GM23248 (cell line): ENCODE results near the gene ZMIZ2. TPM values are rescaled to one million over a fixed set of nuclear protein-coding genes. Genes with fewer than 3 reads are reported as not detected.

Experiments
- DNase-seq: peaks from one replicate; pipeline ENCODE4 v3.0.0-alpha.2; 2015
- H2AFZ ChIP-seq: fragments of 200-600 bp; sonication (generic); 2 replicates; pipeline ENCODE4 v1.6.1; 2016; ENCODE audit warnings: antibody characterized with exemption
- H3F3A ChIP-seq: fragments of 200-600 bp; sonication (generic); 2 replicates; pipeline ENCODE4 v1.6.1; 2016; ENCODE audit warnings: mild to moderate bottlenecking, antibody characterized with exemption, mixed run types; ENCODE audit not compliant: insufficient read depth
- H3K27ac ChIP-seq: fragments of 200-600 bp; sonication (generic); 2 replicates; pipeline ENCODE4 v1.5.1; 2016; ENCODE audit warnings: mild to moderate bottlenecking
- H3K27me3 ChIP-seq: fragments of 200-600 bp; sonication (generic); replicated peaks from 2 replicates; pipeline ENCODE4 v1.6.1; 2016; ENCODE audit warnings: mild to moderate bottlenecking; ENCODE audit not compliant: insufficient read depth
- H3K36me3 ChIP-seq: fragments of 200-600 bp; sonication (generic); 2 replicates; pipeline ENCODE4 v1.6.1; 2016; ENCODE audit warnings: low read depth, mild to moderate bottlenecking
- H3K4me1 ChIP-seq: fragments of 200-600 bp; sonication (generic); 2 replicates; pipeline ENCODE4 v1.6.1; 2016; ENCODE audit warnings: mild to moderate bottlenecking; ENCODE audit not compliant: insufficient read depth
- H3K4me2 ChIP-seq: fragments of 200-600 bp; sonication (generic); one replicate; pipeline ENCODE4 v1.6.1; 2016; ENCODE audit warnings: mild to moderate bottlenecking; ENCODE audit not compliant: unreplicated experiment
- H3K4me3 ChIP-seq: fragments of 200-600 bp; sonication (generic); 2 replicates; pipeline ENCODE4 v1.5.1; 2016; ENCODE audit warnings: mild to moderate bottlenecking
- H3K79me2 ChIP-seq: fragments of 200-600 bp; sonication (generic); 2 replicates; pipeline ENCODE4 v1.6.1; 2016; ENCODE audit warnings: mild to moderate bottlenecking; ENCODE audit not compliant: insufficient read depth
- H3K9ac ChIP-seq: fragments of 200-600 bp; sonication (generic); 2 replicates; pipeline ENCODE4 v1.6.1; 2016; ENCODE audit warnings: mild to moderate bottlenecking
- H3K9me2 ChIP-seq: fragments of 200-600 bp; sonication (generic); 2 replicates; pipeline ENCODE4 v1.6.1; 2016; ENCODE audit warnings: mixed run types, mild to moderate bottlenecking, moderate library complexity; ENCODE audit not compliant: insufficient read depth
- H3K9me3 ChIP-seq: fragments of 200-600 bp; sonication (generic); one replicate; pipeline ENCODE4 v1.6.1; 2017; ENCODE audit warnings: low read depth
- H4K20me1 ChIP-seq: fragments of 200-600 bp; sonication (generic); 2 replicates; pipeline ENCODE4 v1.6.0; 2016; ENCODE audit not compliant: insufficient read depth
- EZH2 ChIP-seq: fragments of 200-600 bp; sonication (generic); IDR thresholded peaks from 2 replicates; pipeline ENCODE4 v1.6.1; 2018; ENCODE audit warnings: antibody characterized with exemption, mild to moderate bottlenecking; ENCODE audit not compliant: insufficient read depth, poor library complexity, severe bottlenecking
- EZH2phosphoT487 ChIP-seq: fragments of 200-600 bp; sonication (generic); IDR thresholded peaks from 2 replicates; pipeline ENCODE4 v1.6.1; 2018; ENCODE audit warnings: antibody characterized with exemption, moderate library complexity, mild to moderate bottlenecking, low read depth; ENCODE audit not compliant: insufficient read depth
- WGBS, 2 experiments: methylation state at CpG; one replicate each; pipeline ENCODE4 v1.1.6; 2015 to 2017; ENCODE audit warnings: low lambda C conversion rate in 2 of 2, low coverage in 1 of 2; ENCODE audit errors: missing lambda C conversion rate in 2 of 2; 5-methylcytosine and 5-hydroxymethylcytosine counted together
- in situ Hi-C: fragments of 300-500 bp; cut with MboI; formaldehyde crosslinking; loops from 2 replicates; pipeline ENCODE4 v1.15.0; 2020
- polyA plus RNA-seq: library from polyadenylated mRNA; unstranded; fragments of >200 nt; fragmentation: Nextera tagmentation; extraction: Ambion mirVana; gene quantifications from 2 replicates; pipeline ENCODE4 v1.2.1, GENCODE V29; 2016
- total RNA-seq: library from RNA; depleted of rRNA; stranded (reverse); fragments of >200 nt; shearing (Covaris generic); gene quantifications from 2 replicates; pipeline ENCODE4 v1.2.3, GENCODE V29; 2014

Gene ZMIZ2
- total and polyA plus RNA-seq, 2 experiments from 2014 or later = 7.8 to 9.7 TPM

DNA sequence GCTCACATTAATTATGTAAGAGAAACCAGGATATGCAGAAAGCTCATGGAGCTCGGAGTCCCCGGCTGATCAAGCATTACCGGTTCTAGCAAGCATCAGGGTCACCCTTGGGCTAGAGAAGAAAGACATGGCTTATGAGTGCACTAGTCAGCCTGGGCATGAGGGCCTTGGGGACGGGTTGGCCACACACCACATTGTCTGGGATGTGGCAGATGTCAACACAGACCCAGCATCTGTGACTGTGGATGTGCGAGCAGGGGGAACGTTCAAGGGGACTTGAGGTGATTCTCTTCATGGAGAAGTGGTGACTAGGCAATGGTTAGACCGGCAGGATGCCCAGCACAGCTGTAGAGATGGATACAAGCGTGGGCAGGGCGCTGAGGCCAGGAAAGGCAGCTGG lies 13.7 kb downstream of the ZMIZ2 start:
- H3K36me3 ChIP-seq = peaks cover 23% of the 10 kb centered on the region; the same call in 1 of the 2 replicates
- H3K27ac ChIP-seq = no peak overlapping the region
- H3K79me2 ChIP-seq = no peaks in the 10 kb centered on the region
- no peaks in the 10 kb centered on the region for H3F3A ChIP-seq
- H4K20me1 ChIP-seq = no peaks in the 10 kb centered on the region
- no peaks in the 10 kb centered on the region for H3K9me3 ChIP-seq
- H3K27me3 ChIP-seq = no peaks in the 10 kb centered on the region
- no peak overlapping the region for H3K9ac ChIP-seq
- H3K9me2 ChIP-seq = no peaks in the 10 kb centered on the region
- no peak for DNase-seq
- no peak overlapping the region for H3K4me2 ChIP-seq
- no peaks in the 10 kb centered on the region for H3K4me1 ChIP-seq
- H3K4me3 ChIP-seq = no peak overlapping the region
- in situ Hi-C loops = no loop called here
- 69 to 75% methylated on average over 8 to 9 of the region's 9 CpGs for WGBS, 2 experiments
- no peak overlapping the region for H2AFZ ChIP-seq
- TF ChIP-seq EZH2 = no peak
- TF ChIP-seq EZH2phosphoT487 = no peak

GRCh38 chr7:44762726-44763522 lies 14.3 kb downstream of the ZMIZ2 start:
- no peak overlapping the region for H3K9ac ChIP-seq
- H3K4me1 ChIP-seq = peaks cover 5% of the 10 kb centered on the region
- no peak for DNase-seq
- no peak overlapping the region for H3K4me2 ChIP-seq
- no peaks in the 10 kb centered on the region for H3F3A ChIP-seq
- H3K79me2 ChIP-seq = no peaks in the 10 kb centered on the region
- no peaks in the 10 kb centered on the region for H3K27me3 ChIP-seq
- TF ChIP-seq EZH2phosphoT487 (no peak), EZH2 (no peak)
- H4K20me1 ChIP-seq = no peaks in the 10 kb centered on the region
- H3K4me3 ChIP-seq = no peak overlapping the region
- in situ Hi-C loops = no loop called here
- H3K36me3 ChIP-seq = peaks cover 23% of the 10 kb centered on the region; the same call in 1 of the 2 replicates
- no peak overlapping the region for H3K27ac ChIP-seq
- WGBS, 2 experiments = 91 to 92% methylated on average over 20 of the region's 20 CpGs
- no peaks in the 10 kb centered on the region for H3K9me3 ChIP-seq
- no peaks in the 10 kb centered on the region for H3K9me2 ChIP-seq
- no peak overlapping the region for H2AFZ ChIP-seq

DNA sequence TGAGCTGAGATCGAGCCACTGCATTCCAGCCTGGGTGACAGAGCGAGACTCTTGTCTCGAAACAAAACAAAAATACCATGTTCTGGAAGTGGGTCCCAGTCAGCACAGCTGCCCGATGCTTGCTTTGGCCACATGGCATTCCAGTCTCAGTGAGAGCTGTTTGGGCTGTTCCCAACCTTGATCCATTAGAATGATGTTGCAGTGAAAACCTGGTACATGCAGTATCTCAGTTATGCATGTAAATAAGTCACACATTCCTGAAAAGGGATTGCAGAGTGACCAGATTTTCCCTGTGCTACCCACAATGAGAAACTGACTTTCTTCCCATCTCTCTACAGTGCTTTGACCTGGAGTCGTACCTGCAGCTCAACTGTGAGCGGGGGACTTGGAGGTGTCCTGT lies 15.4 kb downstream of the ZMIZ2 start:
- Histone ChIP-seq H3K4me3 (no peak overlapping the region), H3K27ac (no peak overlapping the region), H3K36me3 (peaks cover 23% of the 10 kb centered on the region; the same call in 1 of the 2 replicates), H3K9ac (no peak overlapping the region), H3K27me3 (no peaks in the 10 kb centered on the region), H3K4me2 (no peak overlapping the region), H3K9me3 (no peaks in the 10 kb centered on the region), H4K20me1 (no peaks in the 10 kb centered on the region), H3K79me2 (no peaks in the 10 kb centered on the region), H3K4me1 (peaks cover 16% of the 10 kb centered on the region), H3F3A (peaks cover 4% of the 10 kb centered on the region), H3K9me2 (no peaks in the 10 kb centered on the region), H2AFZ (no peak overlapping the region)
- in situ Hi-C loops = no loop called here
- WGBS, 2 experiments = 93 to 97% methylated on average over 6 of the region's 6 CpGs
- TF ChIP-seq EZH2phosphoT487 (no peak), EZH2 (no peak)
- DNase-seq = no peak

- 86 to 88% methylated on average over 12 to 20 of the region's 22 CpGs for WGBS, 2 experiments
- no peak for DNase-seq
- no peak overlapping the region for H3K4me2 ChIP-seq
- peaks cover 25% of the 10 kb centered on the region for H3K4me1 ChIP-seq
- no peak overlapping the region for H3K9ac ChIP-seq
- peaks cover 23% of the 10 kb centered on the region; the same call in 1 of the 2 replicates for H3K36me3 ChIP-seq
- no peak overlapping the region for H3K27ac ChIP-seq
- H3K4me3 ChIP-seq = no peak overlapping the region
- in situ Hi-C loops = no loop called here
- no peaks in the 10 kb centered on the region for H3K9me2 ChIP-seq
- no peaks in the 10 kb centered on the region for H3K9me3 ChIP-seq
- no peaks in the 10 kb centered on the region for H4K20me1 ChIP-seq
- TF ChIP-seq EZH2phosphoT487 = no peak
- TF ChIP-seq EZH2 = no peak
- H3K27me3 ChIP-seq = no peaks in the 10 kb centered on the region
- peaks cover 13% of the 10 kb centered on the region for H3F3A ChIP-seq
- no peak overlapping the region for H2AFZ ChIP-seq
- H3K79me2 ChIP-seq = no peaks in the 10 kb centered on the region
Observed at GRCh38 chr7:44764665-44765578, 16.3 kb downstream of the ZMIZ2 start.
